PC-3 (cell line): ENCODE data around the gene PRPSAP2.

ENCODE experiments used
- CTCF ChIP-seq: fragments of 300-600 bp; sonication (generic); conservative IDR thresholded peaks from 2 replicates; pipeline ENCODE4 v1.5.1; 2017; ENCODE audit warnings: antibody characterized with exemption, low read depth, mild to moderate bottlenecking, low read length
- EZH2 ChIP-seq: fragments of 300-600 bp; sonication (generic); IDR thresholded peaks from one replicate; pipeline ENCODE4 v1.6.1; 2017; ENCODE audit warnings: antibody characterized with exemption, mild to moderate bottlenecking, low read length; ENCODE audit not compliant: unreplicated experiment
- EZH2phosphoT487 ChIP-seq: fragments of 300-600 bp; sonication (generic); IDR thresholded peaks from 2 replicates; pipeline ENCODE4 v1.6.1; 2018; ENCODE audit warnings: mild to moderate bottlenecking, antibody characterized with exemption, low read length, borderline replicate concordance

GRCh38 chr17:18968945-18969887 is 111.3 kb downstream of the PRPSAP2 start:
- TF ChIP-seq CTCF (no peak), EZH2phosphoT487 (no peak), EZH2 (no peak)
